Tibial artery (tissue), 4 donors: ENCODE measurements around the gene MINDY4.

Experiments used
- DNase-seq, 2 donors: peaks; one replicate each; pipeline ENCODE4 v3.0.0-alpha.2; 2019
- H3K27ac ChIP-seq, 2 donors: fragments of 200-600 bp; sonication (generic) in 1 of 2; 1 replicate in 1 of 2; 2 replicates in 1 of 2; pipeline ENCODE4 v1.5.1; 2018 to 2019; ENCODE audit warnings: mild to moderate bottlenecking in 1 of 2
- H3K27me3 ChIP-seq, 2 donors: fragments of 200-600 bp; sonication (generic) in 1 of 2; one replicate each; pipeline versions ENCODE4 v1.5.1 to v1.6.0; 2016 to 2019
- H3K36me3 ChIP-seq, 3 donors: fragments of 200-600 bp; sonication (generic) in 2 of 3; one replicate each; pipeline ENCODE4 v1.5.1; 2016 to 2019; ENCODE audit warnings: mild to moderate bottlenecking in 2 of 3
- H3K4me1 ChIP-seq, 4 donors: fragments of 200-600 bp; sonication (generic) in 2 of 4; 1 replicate in 3 of 4; 2 replicates in 1 of 4; pipeline ENCODE4 v1.5.1; 2016 to 2019
- H3K4me3 ChIP-seq, 2 donors: fragments of 200-600 bp; sonication (generic) in 1 of 2; 1 replicate in 1 of 2; 2 replicates in 1 of 2; pipeline ENCODE4 v1.5.1; 2018 to 2019; ENCODE audit warnings: mild to moderate bottlenecking in 2 of 2
- H3K9me3 ChIP-seq, 3 donors: fragments of 200-600 bp; sonication (generic) in 1 of 3; one replicate each; pipeline ENCODE4 v1.5.1; 2016 to 2019
- intact Hi-C: fragments of 100-400 bp; cut with DNase I; formaldehyde crosslinking; loops from one replicate; pipeline ENCODE4 v1.15.0; 2023; ENCODE audit warnings: low total_unique reads
- TF ChIP-seq, protein P1 (sequence below), 2 experiments: fragments of 200-600 bp in 1 of 2; fragments of 450-650 bp in 1 of 2; IDR thresholded peaks; one replicate each; pipeline ENCODE4 v1.5.1; 2017 to 2019; ENCODE audit warnings: antibody characterized with exemption in 2 of 2, mild to moderate bottlenecking in 1 of 2, moderate library complexity in 1 of 2

MINDY4 gene

DNA sequence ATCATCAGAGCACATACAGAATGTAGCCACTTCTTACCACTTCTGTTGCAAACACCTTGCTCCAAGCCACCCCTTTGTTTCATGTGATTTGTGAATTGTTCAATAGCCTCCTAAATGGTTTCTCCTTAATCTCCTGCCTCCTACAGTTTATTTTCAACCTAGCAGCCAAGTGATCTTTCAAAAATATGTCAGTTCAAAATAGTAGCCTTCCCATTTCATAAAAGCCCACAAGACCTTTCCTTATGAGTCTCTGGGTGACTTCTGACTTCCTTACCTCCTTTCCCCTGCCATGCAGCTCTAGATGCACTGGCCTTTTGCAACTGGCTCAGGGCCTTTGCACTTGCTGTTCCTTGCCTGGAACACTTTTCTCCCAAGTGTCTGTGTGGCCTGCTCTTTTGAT, 4.8 kb downstream of the MINDY4 start:
- Histone ChIP-seq H3K4me3 (no peak overlapping the region), H3K4me1 (peaks cover 0 to 56% (median 23%) of the 10 kb centered on the region in 4 donors), H3K27me3 (no peaks in the 10 kb centered on the region), H3K9me3 (no peaks in the 10 kb centered on the region), H3K36me3 (peaks cover 0 to 4% (median 0%) of the 10 kb centered on the region in 3 donors), H3K27ac (no peak overlapping the region)
- DNase-seq = no peak
- intact Hi-C loops = no loop called here
- TF ChIP-seq, protein P1, sequence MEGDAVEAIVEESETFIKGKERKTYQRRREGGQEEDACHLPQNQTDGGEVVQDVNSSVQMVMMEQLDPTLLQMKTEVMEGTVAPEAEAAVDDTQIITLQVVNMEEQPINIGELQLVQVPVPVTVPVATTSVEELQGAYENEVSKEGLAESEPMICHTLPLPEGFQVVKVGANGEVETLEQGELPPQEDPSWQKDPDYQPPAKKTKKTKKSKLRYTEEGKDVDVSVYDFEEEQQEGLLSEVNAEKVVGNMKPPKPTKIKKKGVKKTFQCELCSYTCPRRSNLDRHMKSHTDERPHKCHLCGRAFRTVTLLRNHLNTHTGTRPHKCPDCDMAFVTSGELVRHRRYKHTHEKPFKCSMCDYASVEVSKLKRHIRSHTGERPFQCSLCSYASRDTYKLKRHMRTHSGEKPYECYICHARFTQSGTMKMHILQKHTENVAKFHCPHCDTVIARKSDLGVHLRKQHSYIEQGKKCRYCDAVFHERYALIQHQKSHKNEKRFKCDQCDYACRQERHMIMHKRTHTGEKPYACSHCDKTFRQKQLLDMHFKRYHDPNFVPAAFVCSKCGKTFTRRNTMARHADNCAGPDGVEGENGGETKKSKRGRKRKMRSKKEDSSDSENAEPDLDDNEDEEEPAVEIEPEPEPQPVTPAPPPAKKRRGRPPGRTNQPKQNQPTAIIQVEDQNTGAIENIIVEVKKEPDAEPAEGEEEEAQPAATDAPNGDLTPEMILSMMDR (IDR thresholded peaks at IDR 0.05) = no peak

DNA sequence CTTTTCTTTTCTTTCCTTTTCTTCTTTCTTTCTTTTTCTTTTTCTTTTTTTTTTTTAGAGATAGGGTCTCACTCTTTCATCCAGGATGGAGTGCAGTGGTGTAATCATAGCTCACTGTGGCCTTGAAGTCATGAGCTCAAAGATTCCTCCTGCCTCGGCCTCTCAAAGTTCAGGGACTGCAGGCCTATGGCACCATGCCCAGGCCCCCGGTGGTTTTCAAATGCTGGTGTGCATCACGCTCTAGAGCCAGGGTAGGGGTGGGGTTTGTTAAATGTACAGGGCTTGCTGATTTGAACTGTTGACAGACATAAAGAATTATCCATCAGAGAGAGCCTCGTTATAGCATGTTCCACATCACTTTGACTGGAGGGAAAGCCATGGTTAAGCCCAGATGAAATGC, 5.8 kb downstream of the MINDY4 start:
- Histone ChIP-seq H3K4me1 (peaks cover 0 to 56% (median 22%) of the 10 kb centered on the region in 4 donors), H3K9me3 (no peaks in the 10 kb centered on the region), H3K4me3 (no peak overlapping the region), H3K27me3 (no peaks in the 10 kb centered on the region), H3K27ac (peak overlapping the region in 1 of 2 donors; percentile 70), H3K36me3 (peaks cover 0 to 11% (median 3%) of the 10 kb centered on the region in 3 donors)
- TF ChIP-seq, protein P1 (IDR thresholded peaks at IDR 0.05) = no peak
- DNase-seq = no peak
- intact Hi-C loops = no loop called here

DNA sequence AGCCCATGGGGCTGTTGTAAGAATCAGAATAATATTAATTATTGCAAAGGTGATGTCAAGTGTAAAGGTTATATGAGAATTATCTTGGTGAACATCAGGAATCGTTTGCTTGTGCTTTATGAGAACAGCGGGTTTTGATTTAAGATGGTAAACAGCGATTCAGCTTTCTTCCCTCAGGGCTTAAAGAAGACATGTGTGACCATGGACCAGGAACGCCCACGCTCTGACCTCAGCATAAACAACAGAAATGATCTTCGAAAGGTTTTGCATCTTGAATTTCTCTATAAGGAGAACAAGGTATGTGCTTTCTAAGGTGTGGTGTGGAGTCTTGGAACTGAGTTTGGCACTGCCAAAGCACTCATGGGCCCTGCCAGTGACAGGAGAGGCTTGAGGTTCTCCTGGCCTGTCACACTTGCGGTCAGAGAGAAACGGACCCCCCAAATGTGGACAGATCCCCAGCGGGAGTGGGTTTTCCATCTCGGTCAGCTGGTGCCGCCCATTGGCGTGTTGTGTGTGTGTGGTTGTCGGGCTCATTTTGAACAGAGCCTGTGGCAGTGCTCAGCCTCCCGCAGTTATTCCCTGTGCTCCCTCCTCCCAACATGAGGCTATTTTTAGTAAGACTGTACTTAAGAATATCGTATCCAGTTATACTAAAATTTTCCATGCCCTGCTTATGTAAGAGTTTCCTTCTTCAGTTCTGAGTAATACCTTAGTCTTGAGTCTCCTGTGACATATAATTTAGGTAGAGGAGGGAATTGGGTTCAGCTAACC, 7.2 kb downstream of the MINDY4 start:
- Histone ChIP-seq H3K4me1 (peaks cover 0 to 46% (median 22%) of the 10 kb centered on the region in 4 donors), H3K4me3 (peak overlapping the region in 1 of 2 donors; percentile 12), H3K36me3 (peaks cover 11 to 23% (median 17%) of the 10 kb centered on the region in 3 donors), H3K9me3 (no peaks in the 10 kb centered on the region), H3K27ac (peak overlapping the region; percentile 70 to 78), H3K27me3 (no peaks in the 10 kb centered on the region)
- intact Hi-C loops = no loop called here
- DNase-seq = no peak
- TF ChIP-seq, protein P1 (IDR thresholded peaks at IDR 0.05) = no peak

DNA sequence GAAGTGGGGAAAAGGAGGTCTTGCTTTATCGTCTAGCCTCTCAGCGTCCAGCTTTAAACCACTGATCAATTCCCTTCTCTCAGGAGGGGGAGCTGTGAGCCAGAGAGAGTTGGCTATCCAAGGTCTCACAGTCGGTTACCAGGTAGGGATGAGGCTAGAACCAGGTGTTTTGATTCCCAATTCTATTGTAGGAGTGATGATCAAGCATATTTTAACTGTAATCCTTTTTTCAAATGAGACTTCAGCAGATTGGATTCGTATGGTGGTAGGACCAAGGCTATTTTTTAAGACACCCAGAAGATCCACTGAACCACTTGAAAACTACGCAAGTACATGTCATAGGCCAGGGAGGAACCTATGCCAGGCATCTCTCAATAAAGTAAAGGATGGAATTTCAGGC, 8.4 kb downstream of the MINDY4 start:
- TF ChIP-seq, protein P1 (IDR thresholded peaks at IDR 0.05) = no peak
- Histone ChIP-seq H3K4me1 (peaks cover 0 to 46% (median 22%) of the 10 kb centered on the region in 4 donors), H3K36me3 (peaks cover 11 to 33% (median 26%) of the 10 kb centered on the region in 3 donors), H3K9me3 (no peaks in the 10 kb centered on the region), H3K27me3 (no peaks in the 10 kb centered on the region), H3K27ac (peak overlapping the region; percentile 70 to 78), H3K4me3 (no peak overlapping the region)
- intact Hi-C loops = no loop called here
- no peak for DNase-seq

DNA sequence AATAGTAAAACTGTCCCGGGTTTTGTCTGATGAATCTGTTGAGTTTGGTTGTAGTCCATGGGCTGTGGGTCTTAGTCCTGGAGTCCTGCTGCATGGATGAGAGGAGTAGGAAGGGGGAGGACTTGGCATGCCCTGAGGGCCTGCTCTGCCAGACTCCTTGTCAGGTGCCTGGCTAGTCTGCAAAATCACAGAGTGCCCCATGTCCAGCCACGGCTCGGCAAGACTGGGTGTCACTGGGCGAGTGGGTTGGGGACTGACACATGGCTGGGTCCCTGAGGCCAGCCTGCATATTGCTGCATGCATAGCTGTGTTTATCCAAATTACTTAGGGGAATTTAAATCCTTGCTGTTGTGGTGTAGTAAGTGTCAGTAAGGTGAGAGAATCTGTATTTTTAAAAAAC, 9.7 kb downstream of the MINDY4 start:
- Histone ChIP-seq H3K9me3 (no peaks in the 10 kb centered on the region), H3K4me3 (no peak overlapping the region), H3K27ac (peak overlapping the region in 1 of 2 donors; percentile 70), H3K36me3 (peaks cover 11 to 46% (median 37%) of the 10 kb centered on the region in 3 donors), H3K4me1 (peaks cover 0 to 46% (median 22%) of the 10 kb centered on the region in 4 donors), H3K27me3 (no peaks in the 10 kb centered on the region)
- TF ChIP-seq, protein P1 (IDR thresholded peaks at IDR 0.05) = no peak
- intact Hi-C loops = no loop called here
- DNase-seq = no peak
